ENCODE results near the gene AGAP6.
"Not testable (repeated sequence)": the region's sequence is repeated elsewhere in the genome, so short reads cannot be mapped to it uniquely, and the experiment has no call there.

AGAP6 gene

GRCh38 chr10:49988376-49988775, at the start of gene AGAP6:
Gene AGAP6, plus strand, starts transcription at chr10:49988406. Its CDS starts 310 bp downstream, at chr10:49988716.
- H3K27me3 ChIP-seq (ENCODE audit: control insufficient read depth, insufficient read depth, low read length); H3K9me3 ChIP-seq (ENCODE audit: control insufficient read depth, low read depth, low read length); H3K9ac ChIP-seq (ENCODE audit: low read length); H3K4me3 ChIP-seq (ENCODE audit: low read length); H3K4me1 ChIP-seq (ENCODE audit: control insufficient read depth, low read depth, low read length); H3K27ac ChIP-seq (ENCODE audit: low read length); H3K36me3 ChIP-seq (ENCODE audit: control insufficient read depth, low read depth, low read length): not testable (repeated sequence)

GRCh38 chr10:49941447-49942338, 46.5 kb upstream of the AGAP6 start, which contains the start of the genes PARG and TIMM23B:
Gene PARG, minus strand, starts transcription at chr10:49942027. Its CDS starts 302 bp downstream, at chr10:49941725.
Gene TIMM23B, plus strand, starts transcription at chr10:49942053. Its CDS starts 142 bp downstream, at chr10:49942195.
- not testable (repeated sequence) for H3K36me3 ChIP-seq (ENCODE audit: control insufficient read depth, low read depth, low read length); H3K4me1 ChIP-seq (ENCODE audit: control insufficient read depth, low read depth, low read length); H3K27me3 ChIP-seq (ENCODE audit: control insufficient read depth, insufficient read depth, low read length); H3K9me3 ChIP-seq (ENCODE audit: control insufficient read depth, low read depth, low read length)
- H3K9ac ChIP-seq (ENCODE audit: low read length): peak within 1 kb of the TSS; percentile 86
- H3K4me3 ChIP-seq (ENCODE audit: low read length): peak within 1 kb of the TSS; percentile 91
- H3K27ac ChIP-seq (ENCODE audit: low read length): peak within 1 kb of the TSS; percentile 91

GRCh38 chr10:49942339-49942705, 45.9 kb upstream of the AGAP6 start:
- not testable (repeated sequence) for H3K27me3 ChIP-seq (ENCODE audit: control insufficient read depth, insufficient read depth, low read length); H3K4me1 ChIP-seq (ENCODE audit: control insufficient read depth, low read depth, low read length)
- H3K27ac ChIP-seq (ENCODE audit: low read length): peak overlapping the region; percentile 91

GRCh38 chr10:49943607-49944006, 44.6 kb upstream of the AGAP6 start:
- not testable (repeated sequence) for H3K4me3 ChIP-seq (ENCODE audit: low read length); H3K27me3 ChIP-seq (ENCODE audit: control insufficient read depth, insufficient read depth, low read length); H3K9me3 ChIP-seq (ENCODE audit: control insufficient read depth, low read depth, low read length); H3K36me3 ChIP-seq (ENCODE audit: control insufficient read depth, low read depth, low read length); H3K4me1 ChIP-seq (ENCODE audit: control insufficient read depth, low read depth, low read length); H3K9ac ChIP-seq (ENCODE audit: low read length); H3K27ac ChIP-seq (ENCODE audit: low read length)

More at GRCh38 chr10:49942339-49942705, 45.9 kb upstream of the AGAP6 start:
- Histone ChIP-seq H3K9ac (ENCODE audit: low read length) (peak overlapping the region; percentile 86), H3K4me3 (ENCODE audit: low read length) (peak overlapping the region; percentile 91)
- not testable (repeated sequence) for H3K36me3 ChIP-seq (ENCODE audit: control insufficient read depth, low read depth, low read length); H3K9me3 ChIP-seq (ENCODE audit: control insufficient read depth, low read depth, low read length)

GRCh38 chr10:49948142-49948541, 40.1 kb upstream of the AGAP6 start:
- not testable (repeated sequence) for H3K4me1 ChIP-seq (ENCODE audit: control insufficient read depth, low read depth, low read length); H3K9me3 ChIP-seq (ENCODE audit: control insufficient read depth, low read depth, low read length); H3K36me3 ChIP-seq (ENCODE audit: control insufficient read depth, low read depth, low read length); H3K4me3 ChIP-seq (ENCODE audit: low read length); H3K9ac ChIP-seq (ENCODE audit: low read length); H3K27ac ChIP-seq (ENCODE audit: low read length); H3K27me3 ChIP-seq (ENCODE audit: control insufficient read depth, insufficient read depth, low read length)

GRCh38 chr10:49948737-49949136, 39.5 kb upstream of the AGAP6 start:
- H3K4me1 ChIP-seq (ENCODE audit: control insufficient read depth, low read depth, low read length); H3K9me3 ChIP-seq (ENCODE audit: control insufficient read depth, low read depth, low read length); H3K27me3 ChIP-seq (ENCODE audit: control insufficient read depth, insufficient read depth, low read length); H3K27ac ChIP-seq (ENCODE audit: low read length); H3K4me3 ChIP-seq (ENCODE audit: low read length); H3K9ac ChIP-seq (ENCODE audit: low read length); H3K36me3 ChIP-seq (ENCODE audit: control insufficient read depth, low read depth, low read length): not testable (repeated sequence)

- not testable (repeated sequence) for H3K27me3 ChIP-seq (ENCODE audit: control insufficient read depth, insufficient read depth, low read length); H3K4me3 ChIP-seq (ENCODE audit: low read length); H3K36me3 ChIP-seq (ENCODE audit: control insufficient read depth, low read depth, low read length); H3K9ac ChIP-seq (ENCODE audit: low read length); H3K27ac ChIP-seq (ENCODE audit: low read length); H3K4me1 ChIP-seq (ENCODE audit: control insufficient read depth, low read depth, low read length); H3K9me3 ChIP-seq (ENCODE audit: control insufficient read depth, low read depth, low read length)
Measured at GRCh38 chr10:49952006-49952405, 36.2 kb upstream of the AGAP6 start.

GRCh38 chr10:49953122-49953521, 35.1 kb upstream of the AGAP6 start:
- H3K27ac ChIP-seq (ENCODE audit: low read length); H3K9ac ChIP-seq (ENCODE audit: low read length); H3K9me3 ChIP-seq (ENCODE audit: control insufficient read depth, low read depth, low read length); H3K4me3 ChIP-seq (ENCODE audit: low read length); H3K27me3 ChIP-seq (ENCODE audit: control insufficient read depth, insufficient read depth, low read length); H3K36me3 ChIP-seq (ENCODE audit: control insufficient read depth, low read depth, low read length); H3K4me1 ChIP-seq (ENCODE audit: control insufficient read depth, low read depth, low read length): not testable (repeated sequence)

GRCh38 chr10:49970331-49970857, 17.8 kb upstream of the AGAP6 start:
- H3K4me1 ChIP-seq (ENCODE audit: control insufficient read depth, low read depth, low read length); H3K4me3 ChIP-seq (ENCODE audit: low read length); H3K9me3 ChIP-seq (ENCODE audit: control insufficient read depth, low read depth, low read length); H3K36me3 ChIP-seq (ENCODE audit: control insufficient read depth, low read depth, low read length); H3K27ac ChIP-seq (ENCODE audit: low read length); H3K9ac ChIP-seq (ENCODE audit: low read length); H3K27me3 ChIP-seq (ENCODE audit: control insufficient read depth, insufficient read depth, low read length): not testable (repeated sequence)

GRCh38 chr10:49971466-49971865, 16.7 kb upstream of the AGAP6 start:
- H3K27me3 ChIP-seq (ENCODE audit: control insufficient read depth, insufficient read depth, low read length); H3K27ac ChIP-seq (ENCODE audit: low read length); H3K4me3 ChIP-seq (ENCODE audit: low read length); H3K9me3 ChIP-seq (ENCODE audit: control insufficient read depth, low read depth, low read length); H3K36me3 ChIP-seq (ENCODE audit: control insufficient read depth, low read depth, low read length); H3K4me1 ChIP-seq (ENCODE audit: control insufficient read depth, low read depth, low read length); H3K9ac ChIP-seq (ENCODE audit: low read length): not testable (repeated sequence)

GRCh38 chr10:49972094-49972493, 16.1 kb upstream of the AGAP6 start:
- not testable (repeated sequence) for H3K4me3 ChIP-seq (ENCODE audit: low read length); H3K27me3 ChIP-seq (ENCODE audit: control insufficient read depth, insufficient read depth, low read length); H3K4me1 ChIP-seq (ENCODE audit: control insufficient read depth, low read depth, low read length); H3K27ac ChIP-seq (ENCODE audit: low read length); H3K9ac ChIP-seq (ENCODE audit: low read length); H3K9me3 ChIP-seq (ENCODE audit: control insufficient read depth, low read depth, low read length); H3K36me3 ChIP-seq (ENCODE audit: control insufficient read depth, low read depth, low read length)

GRCh38 chr10:49977756-49978155, 10.4 kb upstream of the AGAP6 start:
- not testable (repeated sequence) for H3K27me3 ChIP-seq (ENCODE audit: control insufficient read depth, insufficient read depth, low read length); H3K36me3 ChIP-seq (ENCODE audit: control insufficient read depth, low read depth, low read length); H3K4me1 ChIP-seq (ENCODE audit: control insufficient read depth, low read depth, low read length); H3K4me3 ChIP-seq (ENCODE audit: low read length); H3K9ac ChIP-seq (ENCODE audit: low read length); H3K27ac ChIP-seq (ENCODE audit: low read length); H3K9me3 ChIP-seq (ENCODE audit: control insufficient read depth, low read depth, low read length)

All from iPS-18a (cell line).